GM21367 (cell line): ENCODE measurements around the gene THSD4.

Experiments used
- ATAC-seq: cut with Tn5 transposase; IDR thresholded peaks from one replicate; pipeline ENCODE4 v1.9.1; 2021; ENCODE audit not compliant: unreplicated experiment

THSD4 gene

GRCh38 chr15:71097890-71098289, 17.4 kb upstream of the THSD4 start:
- no peak for ATAC-seq

GRCh38 chr15:71098920-71099319, 16.4 kb upstream of the THSD4 start:
- ATAC-seq: no peak

GRCh38 chr15:71103102-71103676, 12.1 kb upstream of the THSD4 start:
- ATAC-seq: peak; percentile 80

GRCh38 chr15:71104636-71105035, 10.6 kb upstream of the THSD4 start:
- ATAC-seq: no peak

- no peak for ATAC-seq
Observed at GRCh38 chr15:71105444-71105843, 9.8 kb upstream of the THSD4 start.

- ATAC-seq: no peak
Observed at GRCh38 chr15:71106802-71107500, 8.3 kb upstream of the THSD4 start.

GRCh38 chr15:71107501-71107815, 7.8 kb upstream of the THSD4 start:
- no peak for ATAC-seq

GRCh38 chr15:71109130-71109529, 6.1 kb upstream of the THSD4 start:
- ATAC-seq: no peak

- ATAC-seq: no peak
Observed at GRCh38 chr15:71109905-71110304, 5.4 kb upstream of the THSD4 start.

GRCh38 chr15:71110405-71111180, 4.7 kb upstream of the THSD4 start:
- no peak for ATAC-seq

- ATAC-seq: no peak
Observed at GRCh38 chr15:71111181-71111565, 4.1 kb upstream of the THSD4 start.

- ATAC-seq: no peak
Observed at GRCh38 chr15:71111950-71112349, 3.3 kb upstream of the THSD4 start.

GRCh38 chr15:71112429-71112828, 2.8 kb upstream of the THSD4 start:
- no peak for ATAC-seq

- ATAC-seq: no peak
Observed at GRCh38 chr15:71114066-71114680, 1.1 kb upstream of the THSD4 start.

- peak; percentile 44 for ATAC-seq
Observed at GRCh38 chr15:71115567-71116351, 488 bp downstream of the THSD4 start.

GRCh38 chr15:71116366-71116765, 1.1 kb downstream of the THSD4 start:
- no peak for ATAC-seq

- no peak for ATAC-seq
Observed at GRCh38 chr15:71116942-71117341, 1.7 kb downstream of the THSD4 start.

- ATAC-seq: no peak
Observed at GRCh38 chr15:71117714-71118305, 2.5 kb downstream of the THSD4 start.

- ATAC-seq: no peak
Observed at GRCh38 chr15:71118345-71118744, 3.1 kb downstream of the THSD4 start.

- no peak for ATAC-seq
Observed at GRCh38 chr15:71118881-71119632, 3.8 kb downstream of the THSD4 start.
